HUDEP-2 (cell line): ENCODE results near the gene CHST15.

ENCODE experiments used
- DNase-seq, 76 experiments: peaks; one replicate each; lab custom pipeline; 2025; ENCODE audit not compliant: unreplicated experiment in 76 of 76; lab: John Stamatoyannopoulos, UW

The CHST15 gene

GRCh38 chr10:124033887-124034218 lies 59.5 kb downstream of the CHST15 start:
- DNase-seq, result no peak

GRCh38 chr10:124032971-124033886 lies 60.2 kb downstream of the CHST15 start:
- no peak for DNase-seq

GRCh38 chr10:124032087-124032935 lies 61.1 kb downstream of the CHST15 start:
- DNase-seq, result no peak

- DNase-seq, result no peak
Observed at GRCh38 chr10:124030492-124031110, 62.8 kb downstream of the CHST15 start.

- no peak for DNase-seq
Observed at GRCh38 chr10:124030061-124030460, 63.3 kb downstream of the CHST15 start.

GRCh38 chr10:124029559-124029958 lies 63.8 kb downstream of the CHST15 start:
- no peak for DNase-seq

GRCh38 chr10:124028700-124029480 lies 64.5 kb downstream of the CHST15 start:
- DNase-seq, result no peak

- DNase-seq, result no peak
Observed at GRCh38 chr10:124027651-124028050, 65.7 kb downstream of the CHST15 start.

GRCh38 chr10:124027031-124027611 lies 66.3 kb downstream of the CHST15 start:
- no peak for DNase-seq

- DNase-seq, result no peak
Observed at GRCh38 chr10:124026589-124026939, 66.8 kb downstream of the CHST15 start.

GRCh38 chr10:124025660-124026588 lies 67.5 kb downstream of the CHST15 start:
- DNase-seq, result peak in 1 of 76 experiments; percentile 13

GRCh38 chr10:124025152-124025551 lies 68.2 kb downstream of the CHST15 start:
- DNase-seq, result no peak

GRCh38 chr10:124022066-124022465 lies 71.3 kb downstream of the CHST15 start:
- no peak for DNase-seq

- DNase-seq, result no peak
Observed at GRCh38 chr10:124020981-124021815, 72.2 kb downstream of the CHST15 start.

GRCh38 chr10:124019886-124020797 lies 73.3 kb downstream of the CHST15 start:
- DNase-seq, result no peak

- DNase-seq, result no peak
Observed at GRCh38 chr10:124018886-124019525, 74.4 kb downstream of the CHST15 start.

GRCh38 chr10:124017729-124018128 lies 75.7 kb downstream of the CHST15 start:
- DNase-seq, result no peak
